ENCODE measurements around the gene SUPT3H.

- TF ChIP-seq CTCF (IDR thresholded peaks at IDR 0.05) (no peak), POLR2A (IDR thresholded peaks at IDR 0.05) (no peak)
These were observed 580.0 kb downstream of the SUPT3H start for GRCh38 chr6:44797746-44798145.
